GM18502 (cell line): ENCODE results near the gene JHY.

Experiments
- ATAC-seq: cut with Tn5 transposase; IDR thresholded peaks from one replicate; pipeline ENCODE4 v1.9.1; 2021; ENCODE audit warnings: mild to moderate bottlenecking; ENCODE audit not compliant: unreplicated experiment, poor library complexity

The JHY gene

DNA sequence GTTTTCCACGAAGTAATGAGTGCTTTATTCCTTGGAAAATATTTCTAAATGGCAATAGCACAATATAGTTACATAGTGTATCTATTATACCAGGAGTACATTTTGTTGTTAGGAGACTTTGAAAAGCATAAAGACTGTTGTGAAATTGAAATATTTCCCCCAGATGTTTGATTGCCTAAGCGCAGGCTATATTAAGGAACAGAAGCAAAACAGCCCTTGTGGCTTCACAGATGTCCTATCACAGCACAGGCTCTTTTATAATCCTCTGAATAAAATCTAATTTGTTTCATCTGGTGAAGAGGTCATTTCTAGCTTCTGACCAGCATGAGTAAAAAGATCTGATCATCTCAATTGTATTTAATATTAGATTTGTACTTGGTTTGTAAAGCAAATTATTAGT is 50.9 kb downstream of the JHY start:
- no peak for ATAC-seq

DNA sequence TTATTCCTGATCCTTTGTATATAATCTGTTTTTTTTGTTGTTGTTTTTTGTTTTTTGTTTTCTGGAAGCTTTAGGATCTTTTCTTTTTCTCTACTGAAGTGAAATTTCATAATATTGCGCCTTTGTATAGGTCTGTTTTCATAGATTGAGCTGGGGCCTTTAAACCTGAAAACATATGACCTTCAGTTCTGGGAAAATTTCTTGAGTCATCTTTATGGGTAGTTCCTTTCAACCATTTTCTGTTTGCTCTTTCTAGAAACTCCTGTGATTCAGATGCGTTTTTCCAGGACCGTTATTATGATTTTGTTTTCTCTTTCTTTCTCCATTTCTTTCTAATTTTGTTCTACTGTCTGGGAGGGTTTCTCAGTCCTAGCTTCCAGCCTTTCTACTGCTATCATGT is 55.4 kb downstream of the JHY start:
- ATAC-seq: no peak

DNA sequence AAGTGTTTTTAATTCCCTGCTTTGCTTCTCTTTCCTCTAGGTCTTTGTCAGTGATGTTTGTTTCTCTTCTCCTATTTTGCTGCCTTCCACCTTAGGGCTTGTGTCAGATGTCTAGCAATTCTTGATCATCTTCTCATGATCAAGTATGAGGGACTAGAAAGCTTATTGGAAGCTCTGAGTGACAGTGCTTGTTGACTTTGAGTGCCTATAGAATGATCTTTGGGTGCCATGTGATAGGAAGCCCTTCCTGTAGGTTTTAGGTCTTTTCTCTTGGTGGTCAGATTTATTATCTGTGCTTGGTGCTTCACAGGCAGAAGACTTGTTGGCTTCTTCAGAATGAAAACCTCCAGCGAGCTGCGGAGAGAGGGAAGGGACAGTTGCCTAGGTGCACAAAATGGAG is 56.0 kb downstream of the JHY start:
- ATAC-seq: no peak

DNA sequence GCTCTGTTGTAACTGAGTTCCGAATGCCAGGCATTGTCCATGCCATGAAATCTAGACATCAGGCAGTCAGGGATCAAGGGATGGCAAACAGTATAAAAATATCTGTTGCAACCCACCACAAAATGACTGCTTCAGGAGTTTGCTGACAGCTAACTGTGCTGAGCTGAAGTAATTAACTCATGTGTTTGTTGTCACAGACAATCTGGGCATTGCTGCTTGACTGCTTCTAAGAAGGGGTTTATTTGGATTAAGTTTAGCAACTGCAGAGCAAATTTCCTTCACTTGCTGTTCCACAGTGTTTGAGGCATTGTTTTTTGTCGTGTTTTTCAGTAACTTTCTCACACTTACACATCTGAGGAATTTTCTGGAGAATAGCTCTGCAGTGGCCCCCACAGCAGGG is 68.7 kb downstream of the JHY start:
- no peak for ATAC-seq

DNA sequence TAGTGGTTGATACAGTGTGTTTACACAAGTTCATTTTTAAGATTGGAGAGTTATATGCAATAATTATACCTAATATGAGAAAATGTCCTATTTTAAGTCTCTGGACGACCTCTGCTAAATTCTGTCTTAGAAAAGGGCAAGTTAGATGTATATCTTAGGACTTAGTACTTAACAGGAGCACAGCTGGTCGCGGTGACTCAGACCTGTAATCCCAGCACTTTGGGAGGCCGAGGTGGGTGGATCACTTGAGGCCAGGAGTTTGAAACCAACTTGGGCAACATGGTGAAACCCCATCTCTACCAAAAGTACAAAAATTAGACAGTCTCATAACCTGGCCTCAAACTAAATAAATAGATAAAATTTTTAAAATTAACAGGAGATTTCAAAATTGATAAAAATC is 71.9 kb downstream of the JHY start:
- ATAC-seq: no peak

DNA sequence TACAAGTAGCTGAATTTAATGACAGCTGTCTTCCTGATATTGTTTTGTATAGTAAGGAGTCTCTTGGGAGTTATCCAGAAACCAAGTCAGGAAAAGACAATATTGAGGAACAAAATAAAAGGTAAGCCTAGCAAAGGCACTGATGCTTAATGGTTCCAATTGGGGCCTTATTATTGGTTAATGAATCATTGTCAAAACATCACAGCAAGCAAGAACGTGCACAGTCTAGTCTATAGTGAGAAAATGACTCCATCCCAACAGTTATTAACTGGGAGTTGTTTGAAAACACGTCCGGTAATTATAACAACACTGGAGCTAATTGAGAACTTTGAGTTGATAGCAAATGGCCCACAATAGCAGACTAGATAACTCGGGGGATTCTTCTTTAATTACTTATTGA is 81.4 kb downstream of the JHY start:
- no peak for ATAC-seq

DNA sequence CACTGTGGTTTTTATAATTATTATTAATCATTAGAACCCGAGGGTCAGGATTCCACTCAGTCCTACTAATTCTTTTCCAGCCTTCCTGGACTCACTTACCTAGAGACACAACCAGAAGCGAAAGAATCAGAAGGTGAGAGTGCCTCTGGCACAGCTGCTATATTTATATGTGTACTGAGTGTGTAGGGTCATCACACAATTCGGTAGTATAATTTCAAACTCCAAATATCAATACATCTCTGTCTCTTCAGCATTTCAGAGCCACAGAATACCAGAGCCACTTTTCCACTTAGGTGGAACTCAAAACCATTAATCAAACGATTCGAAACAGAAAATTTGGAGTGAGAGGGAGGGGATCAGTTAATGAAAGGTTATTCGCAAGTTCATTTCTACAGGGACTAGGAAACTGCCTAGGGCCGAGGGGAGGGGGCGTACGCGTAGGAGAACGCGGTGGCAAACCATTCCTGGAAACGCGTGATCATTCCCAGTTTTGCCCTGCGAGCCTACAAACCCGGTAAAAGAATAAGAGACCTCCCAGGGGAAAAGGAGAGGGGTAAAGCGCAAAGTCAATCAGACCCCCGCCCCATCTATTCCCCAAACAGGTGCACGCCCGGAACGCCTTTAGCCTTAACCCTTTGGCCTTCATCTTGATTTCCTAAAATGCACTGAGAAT is 93.6 kb downstream of the JHY start:
- no peak for ATAC-seq

DNA sequence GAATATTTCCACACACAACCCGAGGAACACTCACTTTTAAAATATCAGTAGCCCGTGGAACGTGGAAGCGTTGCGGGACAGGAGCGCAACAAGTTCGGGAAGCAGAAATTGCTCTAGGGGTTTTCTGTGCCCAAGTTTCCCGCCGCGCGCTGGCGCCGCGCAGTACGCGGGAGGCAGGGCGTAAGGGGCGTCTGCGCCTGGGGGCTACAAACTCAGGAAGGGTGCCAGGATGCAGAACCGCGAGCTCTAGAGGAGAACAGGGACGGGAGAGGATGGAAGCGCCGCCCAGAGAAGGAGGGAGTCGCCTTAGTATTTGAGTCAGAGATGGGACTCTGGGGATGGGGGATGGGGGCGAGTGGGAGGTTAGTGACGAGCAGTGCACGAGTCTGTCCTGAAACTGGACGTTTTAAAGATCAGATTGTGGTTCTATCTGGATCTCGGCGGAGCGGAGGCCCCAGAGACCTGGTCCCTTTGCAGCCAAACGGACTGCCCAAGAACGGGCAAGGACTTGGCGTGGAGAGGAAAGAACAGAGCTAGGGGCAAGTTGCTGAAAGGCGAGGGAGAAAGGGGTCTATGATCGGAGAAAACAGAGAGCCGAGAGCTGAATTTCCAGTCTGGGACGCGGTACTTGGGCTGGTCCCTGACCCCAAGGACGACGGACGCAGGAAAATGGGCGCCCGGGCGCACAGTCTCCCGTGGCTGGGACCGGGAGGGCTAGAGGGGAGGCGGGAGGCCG is 94.3 kb downstream of the JHY start:
- no peak for ATAC-seq

DNA sequence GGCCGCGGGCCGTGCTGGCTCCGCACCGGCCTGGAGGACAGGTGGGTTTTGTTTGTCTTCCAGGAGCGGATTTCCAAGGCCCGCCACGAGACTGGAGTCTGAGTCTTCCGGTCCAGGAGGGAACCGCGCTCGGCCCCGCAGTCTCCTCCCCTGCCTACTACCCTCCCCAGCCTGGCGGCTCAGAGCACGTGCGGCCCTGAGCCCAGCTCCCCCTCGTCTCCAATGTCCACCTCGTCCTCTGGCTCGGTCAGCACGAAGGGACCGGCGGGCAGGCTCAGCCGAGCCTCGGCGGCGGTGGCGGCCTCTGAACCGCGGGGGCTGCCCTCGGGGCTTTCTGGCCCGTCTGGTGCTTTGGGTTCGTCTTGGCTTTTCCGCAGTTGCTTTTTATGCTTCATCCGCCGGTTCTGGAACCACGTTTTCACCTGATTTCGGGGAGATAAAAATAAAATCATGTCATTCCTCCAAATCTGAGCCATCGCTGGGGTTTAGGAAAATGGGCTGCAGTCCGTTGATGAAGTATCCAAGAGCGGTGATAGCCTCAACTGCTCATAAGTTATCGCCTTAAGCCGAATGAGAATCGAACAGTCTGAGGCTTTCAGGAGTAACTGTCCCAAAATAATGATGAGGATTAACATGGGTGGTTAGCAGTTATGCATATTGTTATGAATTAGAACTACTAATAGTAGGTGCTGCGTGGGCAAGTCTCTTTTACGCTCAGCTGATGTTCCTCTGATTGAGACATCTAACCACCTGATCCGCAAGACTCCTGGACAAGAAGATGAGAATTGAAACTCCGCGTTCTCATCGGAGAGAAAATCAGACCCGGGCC is 95.1 kb downstream of the JHY start:
- no peak for ATAC-seq

DNA sequence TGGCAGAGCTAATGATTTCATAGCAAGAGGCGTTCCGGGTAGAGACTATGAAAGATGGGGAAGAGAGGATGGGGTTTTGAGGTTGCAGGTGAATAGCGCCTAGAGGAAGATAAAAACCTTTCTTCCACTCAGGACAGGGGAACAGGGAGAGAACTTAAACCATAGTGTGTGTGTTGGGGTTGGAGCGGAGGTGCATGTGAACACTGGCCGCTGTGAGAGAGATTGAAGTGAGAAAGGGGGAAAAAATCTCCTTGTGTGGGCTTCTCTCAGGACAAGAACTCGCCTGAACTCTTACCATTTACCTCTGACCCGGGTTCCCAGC is 95.7 kb downstream of the JHY start:
- no peak for ATAC-seq

DNA sequence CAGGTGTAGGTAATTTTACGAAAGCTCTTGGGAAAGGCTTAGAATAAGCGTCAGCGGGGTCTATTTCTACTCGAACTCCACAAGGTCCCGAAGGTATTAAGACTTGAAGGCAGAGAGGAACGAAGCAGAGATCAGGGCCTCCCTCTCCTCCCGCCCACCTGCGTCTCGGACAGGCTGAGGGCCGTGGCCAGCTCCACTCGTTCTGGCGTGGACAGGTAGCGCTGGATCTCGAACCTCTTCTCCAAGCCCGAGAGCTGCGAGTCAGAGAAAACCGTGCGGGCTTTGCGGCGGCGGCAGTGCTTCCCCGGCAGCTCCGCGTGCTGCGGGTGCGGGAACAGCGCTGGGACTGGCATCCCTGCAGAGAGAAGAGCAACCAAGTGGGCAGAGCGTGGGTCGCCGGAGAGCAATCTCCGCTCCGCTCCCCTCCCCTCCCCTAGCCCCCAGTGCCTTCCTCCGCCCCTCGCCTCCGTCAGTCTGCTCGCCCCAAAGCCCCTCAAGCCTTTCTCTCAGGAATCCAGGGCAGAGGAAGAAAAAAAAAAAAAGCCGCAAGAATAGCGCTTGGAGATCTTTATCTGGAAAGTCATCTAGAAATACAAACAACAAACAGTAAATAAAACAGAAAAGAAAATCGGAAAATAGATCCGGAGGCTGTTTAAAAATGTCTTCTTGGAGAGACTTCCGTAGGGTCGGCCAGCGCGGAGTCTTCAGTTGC is 96.7 kb downstream of the JHY start:
- ATAC-seq: no peak

DNA sequence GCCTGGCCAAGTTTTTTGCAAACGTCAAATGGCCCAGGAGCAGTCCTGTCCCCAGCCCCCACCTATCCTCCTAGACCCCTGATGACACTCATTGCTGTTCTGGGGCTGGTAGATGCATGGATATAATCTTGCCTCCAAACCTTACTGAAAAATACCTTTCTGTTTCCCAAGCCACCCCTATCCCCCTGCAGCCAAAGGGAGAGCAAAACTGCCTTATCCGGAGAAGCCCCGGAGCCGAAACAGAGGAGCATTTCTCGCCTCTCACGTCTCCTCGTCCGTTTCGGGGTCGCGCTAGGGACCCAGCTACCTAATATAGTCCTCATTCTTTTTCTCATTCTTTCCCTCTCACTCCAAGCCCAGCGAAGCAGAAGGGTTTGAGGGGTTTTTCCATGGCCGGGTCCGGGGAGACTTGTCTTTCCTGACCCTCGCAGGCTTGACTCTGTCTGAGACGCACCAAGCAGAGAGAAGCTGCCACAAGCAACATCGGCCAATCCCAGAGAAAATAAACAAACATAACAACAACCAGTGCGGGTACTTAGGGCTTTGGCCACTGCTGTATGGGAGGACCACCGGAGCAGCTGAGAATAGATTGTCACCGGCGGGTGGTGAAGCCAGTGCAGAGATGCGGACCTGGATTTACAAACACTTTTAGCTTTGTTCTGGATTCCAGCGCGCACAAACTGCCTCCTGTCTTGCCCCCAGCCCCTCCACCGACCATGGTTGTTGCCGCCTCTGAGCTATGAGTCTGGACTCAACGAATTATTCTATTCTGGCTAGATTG is 97.4 kb downstream of the JHY start:
- no peak for ATAC-seq

DNA sequence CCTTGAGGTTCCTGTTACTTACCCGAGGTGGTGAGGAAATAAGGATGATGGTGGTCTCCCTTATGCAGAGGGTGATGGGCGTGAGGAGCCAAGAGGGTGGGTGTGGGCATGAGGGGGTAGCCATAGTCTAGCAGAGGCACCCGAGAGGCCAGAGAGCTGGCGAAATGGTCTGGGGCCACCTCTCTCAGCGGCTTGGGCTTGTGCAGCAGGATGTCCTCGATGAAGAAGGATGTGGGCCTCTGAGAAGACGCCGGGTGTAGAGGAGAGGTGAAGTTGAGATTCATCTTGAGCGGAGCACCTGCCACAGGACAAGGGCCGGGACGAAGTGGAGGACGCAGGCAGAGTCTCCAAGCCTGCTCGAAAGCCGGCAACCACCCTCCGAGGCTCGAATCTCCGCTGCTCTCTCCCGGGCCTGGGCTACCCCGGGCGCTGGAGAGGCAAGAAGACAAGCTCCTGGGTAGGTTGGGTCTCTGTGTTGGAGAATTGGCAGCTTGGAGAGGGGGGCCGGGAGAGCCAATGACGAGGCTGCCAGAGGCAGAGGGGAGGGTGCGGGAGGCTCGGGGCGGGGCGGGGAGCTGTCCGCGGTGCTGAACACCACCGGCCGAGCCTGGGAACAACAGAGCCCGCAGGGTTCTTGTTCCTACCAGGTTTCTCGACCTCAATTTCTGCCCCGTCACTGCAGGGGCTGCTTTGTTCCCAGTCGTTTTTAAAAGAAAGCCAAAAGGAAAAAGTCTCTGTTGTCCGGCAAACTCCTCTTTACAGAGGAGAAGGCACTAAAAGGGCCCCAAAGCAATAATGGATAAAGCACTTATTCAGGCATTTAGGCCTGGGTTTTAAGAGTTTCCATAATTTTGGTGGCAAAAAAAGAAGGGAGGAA is 99.1 kb downstream of the JHY start, which contains the start of gene BSX:
Gene BSX (minus strand): TSS at position 447 of the 877 bp plus-strand sequence. CDS start 163 bp downstream, at position 284.
- ATAC-seq: no peak

DNA sequence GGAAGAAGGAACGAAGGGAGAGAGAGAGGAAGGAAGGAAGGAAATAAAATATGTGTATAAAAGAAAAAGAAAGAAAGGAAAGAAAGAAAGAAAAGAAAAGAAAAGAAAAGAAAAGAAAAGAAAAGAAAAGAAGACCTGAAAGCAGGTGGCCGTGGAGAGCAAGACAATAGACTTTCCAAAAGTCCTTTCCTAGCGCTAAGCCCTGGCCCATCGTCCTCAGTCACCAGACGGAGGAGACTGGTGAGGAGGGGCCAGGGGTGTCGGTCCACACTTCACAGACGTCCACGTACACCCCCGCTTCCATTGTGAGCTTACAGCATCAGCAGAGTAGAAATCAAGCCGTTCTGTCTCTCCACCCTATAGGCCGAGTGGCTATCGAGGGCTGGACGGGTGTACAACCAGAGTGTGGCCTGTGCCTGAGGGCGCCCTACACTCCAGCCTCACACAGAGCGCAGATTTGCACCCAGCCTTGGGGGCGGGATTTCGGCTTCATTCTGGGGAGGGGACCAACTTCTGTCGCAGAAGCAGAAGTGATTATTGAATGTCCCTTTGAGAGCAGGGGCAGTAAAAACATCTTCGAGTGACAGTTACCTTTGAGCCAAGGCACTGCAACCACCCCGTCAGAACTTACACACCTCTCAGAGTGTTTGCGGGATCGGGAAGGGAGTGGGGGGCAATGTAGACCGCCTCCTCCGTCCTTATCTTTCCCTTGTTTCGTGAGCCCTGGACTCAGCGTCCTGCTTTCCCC is 101.1 kb downstream of the JHY start:
- ATAC-seq: no peak

DNA sequence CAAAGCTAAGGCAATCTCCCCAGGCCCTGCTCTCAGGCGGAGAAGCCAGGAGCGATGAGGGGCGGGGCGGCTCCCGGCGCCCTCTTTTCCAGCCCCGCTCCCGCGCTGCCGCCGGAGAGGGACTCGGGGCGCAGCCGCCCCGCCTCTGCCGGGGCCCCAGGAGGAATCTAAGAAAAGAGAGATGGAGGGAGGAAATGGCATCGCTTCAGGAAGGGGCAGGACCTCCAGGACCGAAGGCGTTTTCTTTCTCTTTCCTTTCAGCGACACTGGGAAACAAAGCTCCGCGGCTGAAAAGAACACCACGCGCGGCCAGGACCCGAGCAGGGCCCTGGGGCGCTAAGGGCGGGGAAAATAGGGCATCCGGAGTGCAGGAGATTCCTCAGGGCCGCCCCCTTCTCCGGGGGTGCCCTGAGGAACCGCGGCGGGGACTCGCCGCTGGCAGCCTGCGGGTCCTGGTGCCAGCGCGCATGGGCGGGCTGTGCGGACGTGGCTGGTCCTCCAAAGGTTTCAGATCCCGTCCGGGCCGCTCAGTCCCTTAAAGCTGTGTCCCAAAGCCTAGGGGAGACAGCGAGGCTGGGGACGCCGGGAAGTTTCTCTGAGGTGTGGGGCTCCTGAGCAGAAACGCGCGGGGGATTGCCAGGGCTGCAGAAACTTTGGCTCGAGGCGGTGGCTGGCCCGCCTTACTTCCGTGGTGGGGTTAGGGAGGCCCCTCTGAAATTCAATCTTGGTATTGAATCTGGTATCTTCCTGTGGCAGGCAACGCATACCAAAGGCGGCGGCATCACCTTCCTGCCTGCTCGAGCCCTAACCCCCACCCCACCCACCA is 101.8 kb downstream of the JHY start:
- ATAC-seq: no peak

DNA sequence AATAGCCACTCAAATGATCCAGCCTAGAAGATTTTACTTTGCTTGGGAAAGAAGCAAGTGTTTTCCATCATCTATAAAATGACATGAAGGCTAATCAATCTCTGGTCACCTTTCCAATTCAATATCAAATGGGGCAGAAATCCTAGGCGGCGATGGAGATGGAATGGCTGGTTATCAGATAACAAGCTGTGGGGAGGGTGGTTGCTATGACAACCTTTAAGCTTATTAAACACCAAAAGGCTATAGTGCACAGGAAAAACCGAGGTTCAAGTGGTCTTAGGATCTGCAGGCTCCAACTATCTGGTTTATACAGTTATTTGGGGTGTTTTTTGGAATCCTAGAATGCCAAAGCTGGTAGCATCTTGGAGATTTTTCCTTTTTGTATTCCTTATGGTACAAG is 113.0 kb downstream of the JHY start:
- ATAC-seq: no peak

DNA sequence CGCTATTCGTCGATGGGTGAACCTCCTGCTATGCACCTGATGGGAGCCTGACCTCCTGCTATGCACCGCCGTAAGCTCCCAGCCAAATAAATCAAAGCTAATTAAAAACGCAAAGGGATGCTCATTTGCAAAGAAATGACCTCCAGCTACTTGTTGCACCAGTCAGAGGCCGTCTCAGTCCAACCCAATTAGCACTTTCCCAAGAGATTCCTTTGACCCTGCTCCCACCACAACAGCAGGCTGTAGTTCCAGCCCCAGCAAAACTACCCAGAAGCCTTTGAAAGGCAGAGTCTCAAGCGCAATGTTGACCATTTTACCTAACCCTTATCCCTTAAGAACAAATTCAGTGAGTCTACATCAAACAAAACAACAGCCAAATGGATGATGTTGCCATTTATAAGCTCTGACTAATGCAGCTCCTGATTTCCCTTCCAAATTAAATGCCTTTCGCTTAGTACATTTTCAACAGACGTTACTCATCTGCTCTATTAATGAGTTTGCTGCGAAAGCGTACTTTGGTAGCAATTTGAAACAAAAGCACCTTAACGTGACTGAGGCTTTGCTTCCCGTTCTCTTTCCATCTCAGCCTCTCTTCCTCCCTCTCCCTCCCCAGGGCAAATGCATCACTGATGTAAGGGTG is 116.3 kb downstream of the JHY start:
- ATAC-seq: no peak
